HepG2 (cell line): ENCODE data around the gene CPEB3. TPM values are rescaled to one million over a fixed set of nuclear protein-coding genes. Genes with fewer than 3 reads are reported as not detected.
A peak's percentile ranks its signal among the peaks of the same experiment; 100 is the strongest.

Source experiments
- ATAC-seq: fragments of 200-7000 bp; cut with Tn5 transposase; 3 replicates; pipeline ENCODE4 v1.9.1; 2020; ENCODE audit warnings: mild to moderate bottlenecking, moderate library complexity
- BruUV-seq: library from RNA; stranded (reverse); fragments of 400-500 nt; replicated peaks from 2 replicates; lab custom pipeline; 2021; lab: Mats Ljungman, UMichigan
- CTCF ChIA-PET: fragments of 300-600 bp; formaldehyde crosslinking; extraction: SDS; loops from one replicate; lab custom pipeline; 2021; ENCODE audit warnings: low total read pairs, inconsistent platforms, low intra/inter-chr PET ratio; lab: Yijun Ruan, JAX
- POLR2A ChIA-PET: fragments of 350-600 bp; sonication (Branson Sonifier 250); formaldehyde crosslinking; loops from one replicate; lab custom pipeline; 2020; ENCODE audit warnings: antibody characterized with exemption, inconsistent platforms; lab: Yijun Ruan, JAX
- DNase-seq: peaks from one replicate; pipeline ENCODE4 v3.0.0-alpha.2; 2015; ENCODE audit warnings: low spot score
- FAIRE-seq: peaks from 3 replicates; lab custom pipeline; 2011; peaks lifted over from hg19 to GRCh38; lab: Jason Lieb, UNC
- H2AFZ ChIP-seq: one replicate; pipeline ENCODE4 v1.6.1; 2011; ENCODE audit warnings: low read length, inconsistent platforms
- H3K27ac ChIP-seq: fragments of 300-600 bp; 3 replicates; pipeline ENCODE4 v1.8.0; 2011; ENCODE audit warnings: mixed run types, mild to moderate bottlenecking, mixed read lengths, low read length, inconsistent platforms; ENCODE audit not compliant: insufficient read depth; ENCODE audit errors: extremely low read length
- H3K27me3 ChIP-seq, 2 experiments: fragments of 200-600 bp in 1 of 2; 2 replicates in 1 of 2; 3 replicates in 1 of 2; pipeline versions ENCODE4 v1.6.0 to v1.8.0; 2011; ENCODE audit warnings: low read length in 2 of 2, mild to moderate bottlenecking in 2 of 2, moderate library complexity in 2 of 2, inconsistent platforms in 1 of 2; ENCODE audit not compliant: insufficient read depth in 2 of 2, control insufficient read depth in 1 of 2
- H3K36me3 ChIP-seq, 2 experiments: fragments of 200-600 bp in 1 of 2; replicated peaks in 1 of 2; 2 replicates in 1 of 2; 3 replicates in 1 of 2; pipeline versions ENCODE4 v1.5.1 to v1.8.0; 2011; ENCODE audit warnings: low read length in 2 of 2, inconsistent platforms in 1 of 2; ENCODE audit not compliant: insufficient read depth in 2 of 2, control insufficient read depth in 1 of 2
- H3K4me1 ChIP-seq: 2 replicates; pipeline ENCODE4 v1.5.1; 2012; ENCODE audit warnings: low read length, inconsistent platforms; ENCODE audit not compliant: insufficient read depth
- H3K4me2 ChIP-seq: 2 replicates; pipeline ENCODE4 v1.6.0; 2011; ENCODE audit warnings: low read depth, low read length, inconsistent platforms
- H3K4me3 ChIP-seq, 3 experiments: fragments of 200-600 bp in 1 of 3; sonication (generic), shearing (Covaris generic) in 1 of 3; replicated peaks in 1 of 3; 2 replicates each; pipeline ENCODE4 v1.5.1; 2011 to 2016; ENCODE audit warnings: low read length in 3 of 3, inconsistent platforms in 2 of 3, low read depth in 2 of 3, mild to moderate bottlenecking in 2 of 3, control low read depth in 1 of 3, mixed read lengths in 1 of 3; ENCODE audit not compliant: insufficient read depth in 1 of 3
- H3K79me2 ChIP-seq: one replicate; pipeline ENCODE4 v1.6.1; 2011; ENCODE audit warnings: low read length, inconsistent platforms; ENCODE audit not compliant: insufficient read depth
- H3K9ac ChIP-seq: 2 replicates; pipeline ENCODE4 v1.6.0; 2011; ENCODE audit warnings: mild to moderate bottlenecking, low read depth, low read length, inconsistent platforms; ENCODE audit not compliant: insufficient read depth
- H3K9me3 ChIP-seq: 2 replicates; pipeline ENCODE4 v1.5.1; 2012; ENCODE audit warnings: mild to moderate bottlenecking, low read length
- H4K20me1 ChIP-seq: 2 replicates; pipeline ENCODE4 v1.6.0; 2011; ENCODE audit warnings: inconsistent platforms, mild to moderate bottlenecking, low read length, moderate library complexity; ENCODE audit not compliant: insufficient read depth
- ELF3 ChIP-seq: IDR thresholded peaks from 2 replicates; pipeline ENCODE4 v1.6.1; 2016; ENCODE audit warnings: missing genetic modification reagents, missing compliant biosample characterization
- HDAC1 ChIP-seq: sonication (generic); formaldehyde crosslinking; IDR thresholded peaks from 2 replicates; pipeline ENCODE4 v1.5.1; 2020; ENCODE audit warnings: mild to moderate bottlenecking, missing genetic modification reagents
- KDM2A ChIP-seq: sonication (generic); formaldehyde crosslinking; IDR thresholded peaks from 2 replicates; pipeline ENCODE4 v1.4.0; 2020; ENCODE audit warnings: low read depth, missing genetic modification reagents, borderline replicate concordance
- PHF20 ChIP-seq: sonication (generic); formaldehyde crosslinking; IDR thresholded peaks from 2 replicates; pipeline ENCODE4 v1.5.0; 2020; ENCODE audit warnings: mild to moderate bottlenecking, missing genetic modification reagents
- SMAD9 ChIP-seq: sonication (generic); formaldehyde crosslinking; IDR thresholded peaks from 2 replicates; pipeline ENCODE4 v1.5.1; 2020; ENCODE audit warnings: mild to moderate bottlenecking, missing genetic modification reagents
- WIZ ChIP-seq: sonication (generic); formaldehyde crosslinking; IDR thresholded peaks from 2 replicates; pipeline ENCODE4 v1.5.1; 2020; ENCODE audit warnings: mild to moderate bottlenecking, missing genetic modification reagents
- ZNF124 ChIP-seq: sonication (generic); formaldehyde crosslinking; IDR thresholded peaks from 2 replicates; pipeline ENCODE4 v1.4.0; 2020; ENCODE audit warnings: missing genetic modification reagents
- ZNF484 ChIP-seq: sonication (generic); formaldehyde crosslinking; IDR thresholded peaks from 2 replicates; pipeline ENCODE4 v1.5.1; 2020; ENCODE audit warnings: mild to moderate bottlenecking, low read depth, missing genetic modification reagents, borderline replicate concordance
- ZNF577 ChIP-seq: sonication (generic); formaldehyde crosslinking; IDR thresholded peaks from 2 replicates; pipeline ENCODE4 v1.4.0; 2020; ENCODE audit warnings: mild to moderate bottlenecking, low read depth, missing genetic modification reagents, borderline replicate concordance
- ZNF83 ChIP-seq: sonication (generic); formaldehyde crosslinking; IDR thresholded peaks from 2 replicates; pipeline ENCODE4 v1.4.0; 2020; ENCODE audit warnings: missing genetic modification reagents, mild to moderate bottlenecking, borderline replicate concordance
- ZSCAN29 ChIP-seq: sonication (generic); formaldehyde crosslinking; conservative IDR thresholded peaks from 2 replicates; pipeline ENCODE4 v1.4.0; 2020; ENCODE audit warnings: mild to moderate bottlenecking, missing genetic modification reagents
- WGBS: methylation state at CpG from one replicate; pipeline ENCODE4 v1.1.6; 2017; ENCODE audit warnings: low lambda C conversion rate; 5-methylcytosine and 5-hydroxymethylcytosine counted together
- in situ Hi-C: cut with HindIII; loops from 2 replicates; pipeline ENCODE4 v1.10.0; 2017; ENCODE audit warnings: low pct_unique_long_range_greater_than_20kb; ENCODE audit not compliant: extremely low pct_ligation_motif_present
- intact Hi-C: fragments of 100-400 bp; cut with micrococcal nuclease; formaldehyde crosslinking; loops from one replicate; pipeline ENCODE4 v1.10.0; 2022; ENCODE audit not compliant: unreplicated experiment
- polyA plus RNA-seq, 8 experiments: library from polyadenylated mRNA; depleted of rRNA in 3 of 8; stranded (reverse) in 7 of 8; unstranded in 1 of 8; fragments of >200 nt; fragmentation: Illumina TruSeq in 4 of 8; extraction: Trizol in 4 of 8; gene quantifications; 2 replicates each; pipeline versions ENCODE4 v1.2.1 to v1.2.3, GENCODE V29; 2011 to 2016; ENCODE audit warnings: low read depth in 4 of 8, missing spikeins in 1 of 8, mixed read lengths in 1 of 8; ENCODE audit not compliant: insufficient read depth in 1 of 8
- total RNA-seq, 5 experiments: library from RNA; depleted of rRNA; stranded (reverse); fragments of >200 nt; fragmentation: Illumina TruSeq; extraction: Trizol; gene quantifications; 2 replicates each; pipeline ENCODE4 v1.2.3, GENCODE V29; 2016; ENCODE audit warnings: low read depth in 1 of 5
- TF ChIP-seq, protein P1 (sequence below): IDR thresholded peaks from 2 replicates; pipeline ENCODE4 v1.6.1; 2016; ENCODE audit warnings: missing biosample characterization, missing genetic modification reagents, low read depth
- TF ChIP-seq, protein P2 (sequence below): sonication (generic); formaldehyde crosslinking; IDR thresholded peaks from 2 replicates; pipeline ENCODE4 v1.8.0; 2023; ENCODE audit warnings: mild to moderate bottlenecking, missing genetic modification reagents
- TF ChIP-seq, protein P3 (sequence below): sonication (generic); formaldehyde crosslinking; conservative IDR thresholded peaks from 2 replicates; pipeline ENCODE4 v1.4.0; 2020; ENCODE audit warnings: mild to moderate bottlenecking, missing genetic modification reagents, moderate library complexity

CPEB3 gene
- total and polyA plus RNA-seq, 2 of the 13 experiments (the other 11 are each of a cell fraction or from before 2014, with no cell fraction given), result 0.66 to 0.70 TPM

DNA sequence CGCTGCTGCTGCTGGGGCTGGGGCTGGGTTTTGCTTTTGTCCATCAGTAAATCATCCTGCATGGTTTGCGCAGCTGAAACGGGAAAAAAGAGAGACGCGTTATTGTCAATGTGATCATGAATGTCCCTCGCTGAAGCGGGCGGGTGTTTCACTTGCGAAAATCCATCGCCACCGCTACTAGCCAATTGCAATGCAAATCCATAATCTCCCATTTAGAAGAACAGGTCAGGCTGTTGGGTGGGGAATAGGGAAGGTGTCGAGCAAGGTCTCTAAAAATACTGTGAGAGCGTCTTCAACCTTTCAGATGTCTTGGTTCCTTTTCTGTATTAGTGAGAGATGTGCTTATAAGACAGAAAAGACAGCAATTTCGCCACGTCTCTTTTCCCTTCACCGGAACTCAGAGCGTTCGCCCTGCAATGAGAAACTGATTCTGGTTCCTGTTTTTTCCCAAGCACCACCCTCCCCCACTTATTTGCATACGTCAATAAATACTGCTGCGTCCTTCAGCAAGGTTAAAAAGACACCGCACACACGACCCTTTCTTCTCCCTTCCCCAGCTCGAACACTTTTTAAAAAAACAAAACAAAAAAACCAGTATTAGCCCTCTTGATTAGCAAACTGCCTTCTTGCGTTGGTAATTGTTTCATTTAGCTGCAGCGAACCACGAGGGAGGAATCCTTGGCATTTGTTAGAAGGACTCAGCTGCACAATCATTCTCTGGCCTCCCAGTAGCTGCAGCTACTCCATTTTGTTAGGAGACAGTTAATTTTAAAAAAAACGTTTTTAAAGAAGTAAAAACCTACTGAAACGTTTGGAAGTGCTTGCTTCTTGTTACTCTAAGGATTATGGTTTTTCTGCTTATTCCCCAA lies 50.4 kb downstream of the CPEB3 start:
- peak; percentile 76 for ATAC-seq
- CTCF ChIA-PET, result no interaction called here
- WGBS, result under 1% methylated on average over 28 of the region's 28 CpGs
- TF ChIP-seq HDAC1 (CRISPR knock-in tag), result no peak
- no peak for TF ChIP-seq ZNF577 (CRISPR knock-in tag)
- TF ChIP-seq ZNF83 (CRISPR knock-in tag), result no peak
- TF ChIP-seq, protein P1, sequence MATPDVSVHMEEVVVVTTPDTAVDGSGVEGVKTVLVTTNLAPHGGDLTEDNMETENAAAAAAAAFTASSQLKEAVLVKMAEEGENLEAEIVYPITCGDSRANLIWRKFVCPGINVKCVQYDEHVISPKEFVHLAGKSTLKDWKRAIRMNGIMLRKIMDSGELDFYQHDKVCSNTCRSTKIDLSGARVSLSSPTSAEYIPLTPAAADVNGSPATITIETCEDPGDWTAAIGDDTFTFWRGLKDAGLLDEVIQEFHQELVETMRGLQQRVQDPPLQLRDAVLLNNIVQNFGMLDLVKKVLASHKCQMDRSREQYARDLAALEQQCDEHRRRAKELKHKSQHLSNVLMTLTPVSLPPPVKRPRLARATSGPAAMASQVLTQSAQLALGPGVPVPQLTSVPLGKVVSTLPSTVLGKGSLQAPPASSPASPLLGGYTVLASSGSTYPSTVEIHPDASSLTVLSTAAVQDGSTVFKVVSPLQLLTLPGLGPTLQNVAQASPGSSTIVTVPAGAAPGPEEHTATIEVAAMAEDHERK (CRISPR knock-in tag), result peak; percentile 59
- TF ChIP-seq SMAD9, result no peak
- TF ChIP-seq ZNF124 (CRISPR knock-in tag), result no peak
- TF ChIP-seq ZNF484 (CRISPR knock-in tag), result no peak
- 0 out of 2 replicates have a peak, but pooled peaks have one; percentile 18 for TF ChIP-seq PHF20 (CRISPR knock-in tag)
- TF ChIP-seq ZSCAN29 (CRISPR knock-in tag), result 0 out of 2 replicates have a peak, but pooled peaks have one; percentile 21
- no peak for TF ChIP-seq WIZ (CRISPR knock-in tag)
- 0 out of 2 replicates have a peak, but pooled peaks have one; percentile 11 for TF ChIP-seq KDM2A (CRISPR knock-in tag)
- TF ChIP-seq, protein P2, sequence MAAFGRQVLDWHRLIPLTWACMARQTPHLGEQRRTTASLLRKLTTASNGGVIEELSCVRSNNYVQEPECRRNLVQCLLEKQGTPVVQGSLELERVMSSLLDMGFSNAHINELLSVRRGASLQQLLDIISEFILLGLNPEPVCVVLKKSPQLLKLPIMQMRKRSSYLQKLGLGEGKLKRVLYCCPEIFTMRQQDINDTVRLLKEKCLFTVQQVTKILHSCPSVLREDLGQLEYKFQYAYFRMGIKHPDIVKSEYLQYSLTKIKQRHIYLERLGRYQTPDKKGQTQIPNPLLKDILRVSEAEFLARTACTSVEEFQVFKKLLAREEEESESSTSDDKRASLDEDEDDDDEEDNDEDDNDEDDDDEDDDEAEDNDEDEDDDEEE, result peak; percentile 89; the same call in 1 of the 2 replicates
- TF ChIP-seq, protein P3, sequence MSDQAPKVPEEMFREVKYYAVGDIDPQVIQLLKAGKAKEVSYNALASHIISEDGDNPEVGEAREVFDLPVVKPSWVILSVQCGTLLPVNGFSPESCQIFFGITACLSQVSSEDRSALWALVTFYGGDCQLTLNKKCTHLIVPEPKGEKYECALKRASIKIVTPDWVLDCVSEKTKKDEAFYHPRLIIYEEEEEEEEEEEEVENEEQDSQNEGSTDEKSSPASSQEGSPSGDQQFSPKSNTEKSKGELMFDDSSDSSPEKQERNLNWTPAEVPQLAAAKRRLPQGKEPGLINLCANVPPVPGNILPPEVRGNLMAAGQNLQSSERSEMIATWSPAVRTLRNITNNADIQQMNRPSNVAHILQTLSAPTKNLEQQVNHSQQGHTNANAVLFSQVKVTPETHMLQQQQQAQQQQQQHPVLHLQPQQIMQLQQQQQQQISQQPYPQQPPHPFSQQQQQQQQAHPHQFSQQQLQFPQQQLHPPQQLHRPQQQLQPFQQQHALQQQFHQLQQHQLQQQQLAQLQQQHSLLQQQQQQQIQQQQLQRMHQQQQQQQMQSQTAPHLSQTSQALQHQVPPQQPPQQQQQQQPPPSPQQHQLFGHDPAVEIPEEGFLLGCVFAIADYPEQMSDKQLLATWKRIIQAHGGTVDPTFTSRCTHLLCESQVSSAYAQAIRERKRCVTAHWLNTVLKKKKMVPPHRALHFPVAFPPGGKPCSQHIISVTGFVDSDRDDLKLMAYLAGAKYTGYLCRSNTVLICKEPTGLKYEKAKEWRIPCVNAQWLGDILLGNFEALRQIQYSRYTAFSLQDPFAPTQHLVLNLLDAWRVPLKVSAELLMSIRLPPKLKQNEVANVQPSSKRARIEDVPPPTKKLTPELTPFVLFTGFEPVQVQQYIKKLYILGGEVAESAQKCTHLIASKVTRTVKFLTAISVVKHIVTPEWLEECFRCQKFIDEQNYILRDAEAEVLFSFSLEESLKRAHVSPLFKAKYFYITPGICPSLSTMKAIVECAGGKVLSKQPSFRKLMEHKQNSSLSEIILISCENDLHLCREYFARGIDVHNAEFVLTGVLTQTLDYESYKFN (CRISPR knock-in tag), result peak; percentile 22
- peak; percentile 18; the same call in 1 of the 2 replicates for TF ChIP-seq ELF3

More for the DNA sequence above, 50.4 kb downstream of the CPEB3 start:
- in situ Hi-C loops (loop anchor here (5.0 kb wide), 1 partner anchor 52 kb away; the partner anchor contains the start of genes CPEB3 and MARCHF5), intact Hi-C loops (loop anchor here (1.0 kb wide), 2 partner anchors 51 to 153 kb away; partner anchors contain the start of genes CPEB3 and MARCHF5)
- H3K36me3 ChIP-seq, result no peaks in the 10 kb centered on the region
- H3K4me3 ChIP-seq, result peak overlapping the region; percentile 78 to 91 (median 89)
- H4K20me1 ChIP-seq, result no peaks in the 10 kb centered on the region
- FAIRE-seq (peak; percentile 81), DNase-seq (peak; percentile 75)
- peak overlapping the region; percentile 83 for H3K4me2 ChIP-seq
- BruUV-seq, result TSS peak; percentile 90
- H3K79me2 ChIP-seq, result no peaks in the 10 kb centered on the region
- peak overlapping the region; percentile 92 for H3K27ac ChIP-seq
- H3K9ac ChIP-seq, result peak overlapping the region; percentile 80
- H3K27me3 ChIP-seq, result no peaks in the 10 kb centered on the region
- peaks cover 44% of the 10 kb centered on the region for H3K4me1 ChIP-seq
- peak overlapping the region; percentile 91 for H2AFZ ChIP-seq
- POLR2A ChIA-PET, result interaction anchor here (1.1 to 5.0 kb wide), 2 partner anchors 51 to 116 kb away, joined by 5 to 47 read pairs; partner anchors contain the start of genes CPEB3 and MARCHF5
- no peaks in the 10 kb centered on the region for H3K9me3 ChIP-seq
